Upper lobe of left lung (tissue), 6 donors: ENCODE results near the gene P4HA3. TPM values are rescaled to one million over a fixed set of nuclear protein-coding genes. Genes with fewer than 3 reads are reported as not detected.

Source experiments
- ATAC-seq, 2 donors: fragments of 200-7000 bp; cut with Tn5 transposase; one replicate each; pipeline ENCODE4 v1.9.1; 2022; ENCODE audit warnings: mild to moderate bottlenecking in 2 of 2, moderate library complexity in 2 of 2; ENCODE audit not compliant: low FRiP score in 2 of 2
- DNase-seq, 2 donors: peaks; one replicate each; pipeline ENCODE4 v3.0.0-alpha.2; 2019 to 2020
- H3K27ac ChIP-seq, 4 donors: fragments of 200-600 bp; sonication (generic); one replicate each; pipeline ENCODE4 v1.5.1; 2016 to 2019
- H3K27me3 ChIP-seq, 4 donors: fragments of 200-600 bp; sonication (generic); one replicate each; pipeline ENCODE4 v1.5.1; 2017 to 2019
- H3K36me3 ChIP-seq, 4 donors: fragments of 200-600 bp; sonication (generic); one replicate each; pipeline ENCODE4 v1.5.1; 2016 to 2019
- H3K4me1 ChIP-seq, 4 donors: fragments of 200-600 bp; sonication (generic); one replicate each; pipeline ENCODE4 v1.5.1; 2018 to 2019
- H3K4me3 ChIP-seq, 4 donors: fragments of 200-600 bp; sonication (generic); one replicate each; pipeline ENCODE4 v1.5.1; 2017 to 2019; ENCODE audit warnings: mild to moderate bottlenecking in 2 of 4, moderate library complexity in 1 of 4
- H3K9me3 ChIP-seq, 4 donors: fragments of 200-600 bp; sonication (generic); one replicate each; pipeline ENCODE4 v1.5.1; 2018 to 2019
- EP300 ChIP-seq, 4 donors: sonication (generic); formaldehyde crosslinking; IDR thresholded peaks; one replicate each; pipeline ENCODE4 v1.5.1; 2017; ENCODE audit warnings: antibody characterized with exemption in 4 of 4, control low read depth in 2 of 4
- POLR2A ChIP-seq, 4 donors: fragments of 450-650 bp; IDR thresholded peaks; one replicate each; pipeline ENCODE4 v1.5.1; 2016 to 2017; ENCODE audit warnings: antibody characterized with exemption in 4 of 4, mild to moderate bottlenecking in 2 of 4
- POLR2AphosphoS5 ChIP-seq, 2 donors: sonication (generic); formaldehyde crosslinking; IDR thresholded peaks; one replicate each; pipeline ENCODE4 v1.5.1; 2017; ENCODE audit warnings: antibody characterized with exemption in 2 of 2
- WGBS, 2 donors: methylation state at CpG; one replicate each; pipeline ENCODE4 v1.1.5; 2017 to 2018; 5-methylcytosine and 5-hydroxymethylcytosine counted together
- total RNA-seq, 6 donors: library from RNA; depleted of rRNA in 4 of 6; stranded (reverse); fragments of >200 nt in 4 of 6; gene quantifications; one replicate each; pipeline versions ENCODE4 v1.1.0 to v1.2.1, GENCODE V29; 2016 to 2021
- TF ChIP-seq, protein P1 (sequence below), 6 experiments: fragments of 450-650 bp in 4 of 6; fragments of 200-600 bp in 2 of 6; sonication (generic) in 2 of 6; IDR thresholded peaks; one replicate each; pipeline ENCODE4 v1.5.1; 2016 to 2019; ENCODE audit warnings: antibody characterized with exemption in 6 of 6
- donor health status: DM: no; HTN: no; CAD: no; lungs with moderate emphysema.
- donor health status: DM: no; HTN: yes; CAD: no; lungs with severe emphysema.

The P4HA3 gene
- total RNA-seq, 6 donors from 2014 or later = 0.22 to 1.6 (median 0.64) TPM; not detected in 2

DNA sequence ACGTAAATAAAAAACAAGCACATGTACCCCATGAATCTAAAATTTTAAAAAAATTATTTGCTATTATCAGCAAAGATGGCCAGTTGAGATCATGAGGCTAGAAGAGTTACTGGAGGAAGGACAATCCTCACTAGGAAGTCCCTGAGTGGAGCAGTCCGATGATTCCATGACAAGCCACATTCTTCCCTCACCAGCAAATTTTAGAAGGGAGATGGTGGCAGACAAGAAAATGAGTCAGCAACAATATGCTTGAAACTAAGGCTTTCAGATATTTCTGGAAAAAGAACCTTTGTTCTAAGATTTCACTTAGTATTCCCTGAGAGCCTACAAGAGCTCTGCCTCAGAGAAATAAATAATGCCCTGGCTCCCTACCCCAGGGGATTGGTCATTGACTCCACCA lies 34.9 kb downstream of the P4HA3 start:
- WGBS, 2 donors = 88 to 90% methylated on average over 2 of the region's 2 CpGs
- no peak overlapping the region for H3K27ac ChIP-seq
- ATAC-seq (no peak), DNase-seq (no peak)
- no peaks in the 10 kb centered on the region for H3K9me3 ChIP-seq
- no peaks in the 10 kb centered on the region for H3K27me3 ChIP-seq
- H3K4me3 ChIP-seq = no peak overlapping the region
- TF ChIP-seq POLR2A (IDR thresholded peaks at IDR 0.05) (no peak), POLR2AphosphoS5 (IDR thresholded peaks at IDR 0.05) (no peak), EP300 (IDR thresholded peaks at IDR 0.05) (no peak)
- TF ChIP-seq, protein P1, sequence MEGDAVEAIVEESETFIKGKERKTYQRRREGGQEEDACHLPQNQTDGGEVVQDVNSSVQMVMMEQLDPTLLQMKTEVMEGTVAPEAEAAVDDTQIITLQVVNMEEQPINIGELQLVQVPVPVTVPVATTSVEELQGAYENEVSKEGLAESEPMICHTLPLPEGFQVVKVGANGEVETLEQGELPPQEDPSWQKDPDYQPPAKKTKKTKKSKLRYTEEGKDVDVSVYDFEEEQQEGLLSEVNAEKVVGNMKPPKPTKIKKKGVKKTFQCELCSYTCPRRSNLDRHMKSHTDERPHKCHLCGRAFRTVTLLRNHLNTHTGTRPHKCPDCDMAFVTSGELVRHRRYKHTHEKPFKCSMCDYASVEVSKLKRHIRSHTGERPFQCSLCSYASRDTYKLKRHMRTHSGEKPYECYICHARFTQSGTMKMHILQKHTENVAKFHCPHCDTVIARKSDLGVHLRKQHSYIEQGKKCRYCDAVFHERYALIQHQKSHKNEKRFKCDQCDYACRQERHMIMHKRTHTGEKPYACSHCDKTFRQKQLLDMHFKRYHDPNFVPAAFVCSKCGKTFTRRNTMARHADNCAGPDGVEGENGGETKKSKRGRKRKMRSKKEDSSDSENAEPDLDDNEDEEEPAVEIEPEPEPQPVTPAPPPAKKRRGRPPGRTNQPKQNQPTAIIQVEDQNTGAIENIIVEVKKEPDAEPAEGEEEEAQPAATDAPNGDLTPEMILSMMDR (IDR thresholded peaks at IDR 0.05) = no peak
- peaks cover 0 to 10% (median 0%) of the 10 kb centered on the region in 4 donors for H3K4me1 ChIP-seq
- H3K36me3 ChIP-seq = no peaks in the 10 kb centered on the region

DNA sequence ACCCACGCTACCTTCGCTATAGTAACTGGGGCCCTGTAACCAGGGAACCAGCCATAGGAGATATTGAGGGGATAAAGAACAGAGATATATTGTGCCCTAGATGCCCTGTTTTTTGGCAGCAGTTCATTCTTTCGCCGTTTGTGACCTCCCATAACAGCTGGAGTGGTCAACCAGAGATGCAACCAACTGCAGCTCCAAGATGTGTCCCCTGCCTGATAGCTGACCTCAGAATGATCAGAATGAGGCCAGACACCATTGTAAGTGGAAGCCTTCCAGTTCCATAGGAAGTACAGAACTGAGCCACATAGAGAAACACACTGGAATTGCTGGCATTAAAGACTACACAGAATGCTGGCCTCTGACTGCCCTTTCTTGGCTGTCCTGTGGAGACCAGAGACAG lies 39.2 kb downstream of the P4HA3 start:
- DNase-seq = no peak
- Histone ChIP-seq H3K27me3 (no peaks in the 10 kb centered on the region), H3K27ac (no peak overlapping the region), H3K4me3 (no peak overlapping the region), H3K9me3 (no peaks in the 10 kb centered on the region), H3K4me1 (peaks cover 0 to 10% (median 4%) of the 10 kb centered on the region in 4 donors), H3K36me3 (no peaks in the 10 kb centered on the region)
- TF ChIP-seq, protein P1 (IDR thresholded peaks at IDR 0.05) = no peak
- no peak for TF ChIP-seq POLR2A (IDR thresholded peaks at IDR 0.05)
- no peak for TF ChIP-seq EP300 (IDR thresholded peaks at IDR 0.05)
- TF ChIP-seq POLR2AphosphoS5 (IDR thresholded peaks at IDR 0.05) = no peak
- WGBS, 2 donors = 68 to 94% methylated on average over 4 of the region's 4 CpGs
- no peak for ATAC-seq

DNA sequence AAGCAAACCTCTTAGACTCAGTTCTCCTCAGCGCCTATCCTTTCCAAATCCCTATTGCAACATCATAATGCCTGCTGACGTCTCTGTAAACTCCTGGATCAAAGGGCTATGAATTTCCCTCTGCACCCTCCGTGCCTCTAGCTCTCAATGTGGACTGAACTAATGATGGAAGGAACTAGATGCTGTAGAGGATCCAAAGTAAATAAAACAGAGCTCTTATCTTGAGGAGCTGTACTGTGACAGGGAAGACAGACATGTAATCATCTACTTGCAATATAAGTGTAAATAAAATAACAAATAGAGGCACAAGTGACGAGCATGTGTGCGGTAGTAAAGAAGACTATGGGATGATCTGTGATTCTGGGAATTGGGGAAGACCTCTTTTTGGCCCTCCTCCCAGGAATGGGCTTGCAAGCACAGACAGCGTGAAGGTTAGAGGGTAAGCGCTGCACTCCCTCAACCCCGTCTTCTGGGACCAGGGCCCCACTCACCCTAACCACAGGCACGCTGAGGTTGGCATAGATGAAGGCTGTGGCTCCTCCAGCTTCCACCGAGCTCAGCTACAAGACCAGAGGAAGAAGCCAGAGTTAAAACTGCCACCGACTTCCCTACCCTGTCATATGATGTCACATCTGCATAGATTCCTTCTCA lies 42.2 kb downstream of the P4HA3 start:
- TF ChIP-seq POLR2AphosphoS5 (IDR thresholded peaks at IDR 0.05) (no peak), POLR2A (IDR thresholded peaks at IDR 0.05) (no peak), EP300 (IDR thresholded peaks at IDR 0.05) (no peak)
- TF ChIP-seq, protein P1 (IDR thresholded peaks at IDR 0.05) = no peak

DNA sequence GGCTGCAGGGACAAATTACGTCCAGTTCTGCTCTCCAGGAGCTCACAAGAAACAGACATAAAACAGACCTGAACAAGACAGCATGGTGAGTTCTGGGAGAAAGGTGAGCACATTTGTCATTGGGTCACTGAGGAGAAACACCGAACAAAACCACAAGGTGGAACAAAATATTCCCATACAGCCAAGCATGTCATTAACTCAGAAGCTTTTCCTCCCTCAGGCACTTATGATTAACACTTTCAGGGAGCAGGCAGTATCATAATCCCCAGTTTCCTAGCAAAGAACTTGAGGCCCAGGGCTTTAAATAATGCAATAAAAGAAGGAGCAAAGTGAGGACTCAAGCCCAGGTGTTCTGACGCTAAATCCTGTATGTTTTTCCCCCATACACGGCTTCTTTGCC lies 43.0 kb downstream of the P4HA3 start:
- Histone ChIP-seq H3K27me3 (no peaks in the 10 kb centered on the region), H3K27ac (no peak overlapping the region), H3K4me3 (no peak overlapping the region), H3K9me3 (no peaks in the 10 kb centered on the region), H3K4me1 (peaks cover 0 to 10% (median 4%) of the 10 kb centered on the region in 4 donors), H3K36me3 (no peaks in the 10 kb centered on the region)
- 71 to 83% methylated on average over 4 of the region's 4 CpGs for WGBS, 2 donors
- TF ChIP-seq POLR2A (IDR thresholded peaks at IDR 0.05) (no peak), EP300 (IDR thresholded peaks at IDR 0.05) (no peak), POLR2AphosphoS5 (IDR thresholded peaks at IDR 0.05) (no peak)
- TF ChIP-seq, protein P1 (IDR thresholded peaks at IDR 0.05) = no peak
- DNase-seq = no peak
- ATAC-seq = no peak

More for the DNA sequence above, 42.2 kb downstream of the P4HA3 start:
- no peaks in the 10 kb centered on the region for H3K9me3 ChIP-seq
- H3K27ac ChIP-seq = no peak overlapping the region
- WGBS, 2 donors = 47 to 64% methylated on average over 11 of the region's 11 CpGs
- H3K4me3 ChIP-seq = no peak overlapping the region
- peak in 1 of 2 donors; percentile 37 for ATAC-seq
- H3K4me1 ChIP-seq = peaks cover 0 to 10% (median 4%) of the 10 kb centered on the region in 4 donors
- no peaks in the 10 kb centered on the region for H3K27me3 ChIP-seq
- no peaks in the 10 kb centered on the region for H3K36me3 ChIP-seq
- DNase-seq = no peak

DNA sequence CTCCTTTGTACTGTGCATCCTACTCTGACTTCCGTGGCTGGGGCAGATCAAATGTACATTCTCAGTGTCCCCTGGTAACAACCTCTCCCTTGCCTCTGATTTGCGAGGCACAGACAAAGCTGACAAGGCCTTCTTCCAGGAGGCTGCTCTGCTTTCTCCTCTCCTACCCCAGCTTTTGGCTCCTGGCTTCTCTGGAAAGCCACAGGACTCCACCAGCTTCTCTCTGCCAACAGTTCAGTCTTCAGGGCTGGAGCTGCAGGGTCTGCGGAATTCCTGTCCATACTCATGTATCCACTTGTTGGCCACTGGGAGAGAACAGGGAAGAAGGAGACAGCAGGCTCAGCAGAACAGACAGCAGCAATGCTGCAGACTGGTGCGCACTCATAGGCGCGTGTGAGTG lies 44.4 kb downstream of the P4HA3 start:
- no peaks in the 10 kb centered on the region for H3K36me3 ChIP-seq
- no peak overlapping the region for H3K4me3 ChIP-seq
- 92 to 93% methylated on average over 6 of the region's 6 CpGs for WGBS, 2 donors
- TF ChIP-seq, protein P1 (IDR thresholded peaks at IDR 0.05) = no peak
- no peak for TF ChIP-seq POLR2A (IDR thresholded peaks at IDR 0.05)
- TF ChIP-seq POLR2AphosphoS5 (IDR thresholded peaks at IDR 0.05) = no peak
- TF ChIP-seq EP300 (IDR thresholded peaks at IDR 0.05) = no peak
- no peaks in the 10 kb centered on the region for H3K9me3 ChIP-seq
- no peak overlapping the region for H3K27ac ChIP-seq
- DNase-seq = no peak
- no peaks in the 10 kb centered on the region for H3K27me3 ChIP-seq
- ATAC-seq = no peak
- H3K4me1 ChIP-seq = peaks cover 0 to 10% (median 4%) of the 10 kb centered on the region in 4 donors
